ENCODE results near the gene NTRK2.

GRCh38 chr9:85009251-85009650, 339.7 kb downstream of the NTRK2 start:
- TF ChIP-seq CTCF (IDR thresholded peaks at IDR 0.05), result no peak
- no peak for TF ChIP-seq POLR2A (IDR thresholded peaks at IDR 0.05)
